ENCODE data around the gene MT1B.

GRCh38 chr16:56626685-56627084 lies 25.0 kb upstream of the MT1B start:
- no peak for TF ChIP-seq CTCF (IDR thresholded peaks at IDR 0.05 in 2 of 3, conservative IDR thresholded peaks at IDR 0.05 in 1 of 3; ENCODE audit: borderline replicate concordance in 1 of 3, insufficient read depth in 1 of 3, low read depth in 2 of 3, low read length in 2 of 3)
- no peak for TF ChIP-seq CEBPB (IDR thresholded peaks at IDR 0.05; ENCODE audit: low read depth)
- TF ChIP-seq POLR2A (IDR thresholded peaks at IDR 0.05; ENCODE audit: borderline replicate concordance, extremely low read depth, insufficient read depth, insufficient read length): no peak
- no peak for TF ChIP-seq EZH2phosphoT487 (IDR thresholded peaks at IDR 0.05; ENCODE audit: borderline replicate concordance)
- TF ChIP-seq EZH2 (IDR thresholded peaks at IDR 0.05): no peak
- TF ChIP-seq MAX (IDR thresholded peaks at IDR 0.05): no peak
- no peak for TF ChIP-seq ZFX (IDR thresholded peaks at IDR 0.05)
- no peak for TF ChIP-seq YY1 (IDR thresholded peaks at IDR 0.05; ENCODE audit: extremely low read depth, insufficient replicate concordance, low read depth, low read length)
- no peak for TF ChIP-seq SIN3A (IDR thresholded peaks at IDR 0.05; ENCODE audit: low read depth)
- TF ChIP-seq SP1 (IDR thresholded peaks at IDR 0.05; ENCODE audit: low read depth): no peak
